Endothelial cell of umbilical vein (primary cell): Measurements from ENCODE around the gene MYBBP1A. TPM values are rescaled to one million over a fixed set of nuclear protein-coding genes. Genes with fewer than 3 reads are reported as not detected.

Source experiments
- BruUV-seq: library from RNA; stranded (reverse); fragments of 400-500 nt; replicated peaks from 2 replicates; lab custom pipeline; 2021; lab: Mats Ljungman, UMichigan
- CTCF ChIA-PET: fragments of 300-600, 350-600 bp; sonication (Branson Sonifier 250); formaldehyde crosslinking; loops from one replicate; lab custom pipeline; 2021; ENCODE audit warnings: antibody characterized with exemption, inconsistent platforms; lab: Charles Lee
- POLR2A ChIA-PET: fragments of 300-600, 350-600 bp; sonication (Branson Sonifier 250); formaldehyde crosslinking; loops from one replicate; lab custom pipeline; 2021; ENCODE audit warnings: antibody characterized with exemption, inconsistent platforms; lab: Charles Lee
- DNase-seq: peaks from one replicate; pipeline ENCODE4 v3.0.0-alpha.2; 2011; ENCODE audit warnings: low read depth, low spot score
- FAIRE-seq: peaks from 2 replicates; lab custom pipeline; 2011; peaks lifted over from hg19 to GRCh38; lab: Jason Lieb, UNC
- H2AFZ ChIP-seq: 2 replicates; pipeline ENCODE4 v1.6.0; 2012; ENCODE audit warnings: low read depth, low read length, control low read depth, inconsistent platforms
- H3K27ac ChIP-seq: 2 replicates; pipeline ENCODE4 v1.5.1; 2011; ENCODE audit warnings: low read depth, mild to moderate bottlenecking, control low read depth, low read length, moderate library complexity; ENCODE audit not compliant: insufficient read depth
- H3K27me3 ChIP-seq, 2 experiments: 2 replicates each; pipeline versions ENCODE4 v1.6.0 to v1.6.1; 2011; ENCODE audit warnings: low read length in 2 of 2, mixed read lengths in 1 of 2; ENCODE audit not compliant: control insufficient read depth in 2 of 2, insufficient read depth in 2 of 2
- H3K36me3 ChIP-seq, 2 experiments: 2 replicates in 1 of 2; 3 replicates in 1 of 2; pipeline ENCODE4 v1.5.1; 2011; ENCODE audit warnings: low read length in 2 of 2, mild to moderate bottlenecking in 1 of 2, moderate library complexity in 1 of 2; ENCODE audit not compliant: control insufficient read depth in 2 of 2, insufficient read depth in 2 of 2; ENCODE audit errors: extremely low read depth in 1 of 2
- H3K4me1 ChIP-seq: 3 replicates; pipeline ENCODE4 v1.5.1; 2011; ENCODE audit warnings: mild to moderate bottlenecking, low read length; ENCODE audit not compliant: control insufficient read depth, insufficient read depth; ENCODE audit errors: extremely low read depth
- H3K4me2 ChIP-seq: 2 replicates; pipeline ENCODE4 v1.6.1; 2011; ENCODE audit warnings: low read length, control low read depth, mixed read lengths; ENCODE audit not compliant: insufficient read depth
- H3K4me3 ChIP-seq, 3 experiments: fragments of 200-600 bp in 1 of 3; sonication (generic), shearing (Covaris generic) in 1 of 3; replicated peaks in 1 of 3; 2 replicates each; pipeline ENCODE4 v1.5.1; 2011 to 2016; ENCODE audit warnings: control low read depth in 3 of 3, low read length in 3 of 3, mild to moderate bottlenecking in 2 of 3, inconsistent platforms in 1 of 3, low read depth in 1 of 3, moderate library complexity in 1 of 3; ENCODE audit not compliant: insufficient read depth in 1 of 3
- H3K79me2 ChIP-seq: 2 replicates; pipeline ENCODE4 v1.6.0; 2012; ENCODE audit warnings: low read length, inconsistent platforms; ENCODE audit not compliant: control insufficient read depth, insufficient read depth
- H3K9ac ChIP-seq: replicated peaks from 2 replicates; pipeline ENCODE3; 2011; ENCODE audit warnings: low read length, control low read depth; ENCODE audit not compliant: insufficient read depth; ENCODE audit errors: extremely low read depth
- H3K9me1 ChIP-seq: replicated peaks from 3 replicates; pipeline ENCODE4 v1.6.0; 2011; ENCODE audit warnings: mild to moderate bottlenecking, low read length; ENCODE audit not compliant: control insufficient read depth, insufficient read depth; ENCODE audit errors: extremely low read depth
- H3K9me3 ChIP-seq: replicated peaks from 2 replicates; pipeline ENCODE4 v1.5.1; 2012; ENCODE audit warnings: low read length, inconsistent platforms; ENCODE audit not compliant: control insufficient read depth, insufficient read depth
- H4K20me1 ChIP-seq: replicated peaks from 2 replicates; pipeline ENCODE3; 2011; ENCODE audit warnings: mild to moderate bottlenecking, low read length; ENCODE audit not compliant: control insufficient read depth, insufficient read depth; ENCODE audit errors: extremely low read depth
- CTCF ChIP-seq, 2 donors: IDR thresholded peaks; 1 replicate in 1 of 2; 2 replicates in 1 of 2; pipeline ENCODE4 v1.5.1; 2011; ENCODE audit warnings: low read length in 2 of 2, mild to moderate bottlenecking in 2 of 2, moderate library complexity in 2 of 2, control low read depth in 1 of 2, inconsistent platforms in 1 of 2, low read depth in 1 of 2; ENCODE audit not compliant: insufficient read depth in 1 of 2; ENCODE audit errors: extremely low read depth in 1 of 2
- EZH2 ChIP-seq: IDR thresholded peaks from 2 replicates; pipeline ENCODE4 v1.6.1; 2012; ENCODE audit warnings: borderline replicate concordance, low read depth, mild to moderate bottlenecking, moderate library complexity, low read length, inconsistent platforms; ENCODE audit not compliant: severe bottlenecking
- FOS ChIP-seq: IDR thresholded peaks from 2 replicates; pipeline ENCODE4 v1.6.1; 2011; ENCODE audit warnings: mild to moderate bottlenecking, low read length, moderate library complexity, borderline replicate concordance; ENCODE audit not compliant: insufficient read depth
- GATA2 ChIP-seq: IDR thresholded peaks from 2 replicates; pipeline ENCODE4 v1.7.0; 2011; ENCODE audit warnings: low read depth, mild to moderate bottlenecking, moderate library complexity, mixed read lengths, low read length; ENCODE audit not compliant: insufficient read length, insufficient read depth
- JUN ChIP-seq: IDR thresholded peaks from 2 replicates; pipeline ENCODE4 v1.6.1; 2011; ENCODE audit warnings: borderline replicate concordance, low read depth; ENCODE audit not compliant: insufficient read length, insufficient read depth
- MYC ChIP-seq: IDR thresholded peaks from one replicate; pipeline ENCODE4 v1.6.1; 2011; ENCODE audit warnings: mild to moderate bottlenecking, low read depth, low read length
- POLR2A ChIP-seq: IDR thresholded peaks from 2 replicates; pipeline ENCODE4 v1.6.1; 2012; ENCODE audit warnings: low read depth, mild to moderate bottlenecking, control low read depth, low read length
- POLR2AphosphoS5 ChIP-seq: IDR thresholded peaks from 2 replicates; pipeline ENCODE4 v1.6.1; 2012; ENCODE audit warnings: low read depth, mild to moderate bottlenecking, control low read depth, low read length, moderate library complexity; ENCODE audit not compliant: insufficient read depth
- dilution Hi-C: fragments of 300-500 bp; cut with MboI; formaldehyde crosslinking; loops from one replicate; pipeline ENCODE4 v1.15.0; 2019; ENCODE audit warnings: low sequenced_read_pairs; ENCODE audit not compliant: extremely low pct_ligation_motif_present
- intact Hi-C: fragments of 100-400 bp; cut with micrococcal nuclease; formaldehyde crosslinking; loops from one replicate; pipeline ENCODE4 v1.10.0; 2022
- polyA plus RNA-seq, 4 experiments: library from polyadenylated mRNA; depleted of rRNA in 3 of 4; stranded (reverse) in 3 of 4; unstranded in 1 of 4; fragments of >200 nt; gene quantifications; 2 replicates each; pipeline versions ENCODE4 v1.2.1 to v1.2.3, GENCODE V29; 2011 to 2012; ENCODE audit warnings: missing spikeins in 1 of 4
- total RNA-seq: library from RNA; stranded (reverse); gene quantifications from 2 replicates; pipeline ENCODE4 v1.2.3, GENCODE V29; 2021
- TF ChIP-seq, protein P1 (sequence below): IDR thresholded peaks from 2 replicates; pipeline ENCODE4 v1.6.1; 2011; ENCODE audit not compliant: insufficient read depth, insufficient read length

The MYBBP1A gene
- total and polyA plus RNA-seq, 2 donors (not counting 3 experiments of a cell fraction or from before 2014, with no cell fraction given) = 26.8 to 79.2 TPM

- DNase-seq (no peak), FAIRE-seq (no peak)
- H3K9me3 ChIP-seq = no peaks in the 10 kb centered on the region
- H3K79me2 ChIP-seq = no peaks in the 10 kb centered on the region
- H4K20me1 ChIP-seq = no peaks in the 10 kb centered on the region
- H3K27me3 ChIP-seq = peaks cover 0 to 1% of the 10 kb centered on the region in 2 experiments
- H2AFZ ChIP-seq = no peak overlapping the region
- no peak for TF ChIP-seq POLR2A
- TF ChIP-seq GATA2 = no peak
- TF ChIP-seq EZH2 = no peak
- TF ChIP-seq JUN = no peak
- no peak for TF ChIP-seq POLR2AphosphoS5
- no peak for TF ChIP-seq CTCF (IDR thresholded peaks at IDR 0.05; ENCODE audit: extremely low read depth in 1 of 2, insufficient read depth in 1 of 2, low read depth in 1 of 2, low read length in 2 of 2)
- no peak for TF ChIP-seq FOS
- TF ChIP-seq, protein P1, sequence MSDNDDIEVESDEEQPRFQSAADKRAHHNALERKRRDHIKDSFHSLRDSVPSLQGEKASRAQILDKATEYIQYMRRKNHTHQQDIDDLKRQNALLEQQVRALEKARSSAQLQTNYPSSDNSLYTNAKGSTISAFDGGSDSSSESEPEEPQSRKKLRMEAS = no peak
- no peak for TF ChIP-seq MYC
- H3K27ac ChIP-seq = no peak overlapping the region
- no peak overlapping the region for H3K4me2 ChIP-seq
- CTCF ChIA-PET = interaction anchor here (0.8 to 1.6 kb wide), 2 partner anchors 8 to 9 kb away, joined by 3 read pairs; no protein-coding TSS in a partner anchor
- H3K36me3 ChIP-seq = no peaks in the 10 kb centered on the region
- no peak overlapping the region for H3K4me3 ChIP-seq
- H3K4me1 ChIP-seq = peaks cover under 1% of the 10 kb centered on the region
- dilution Hi-C loops (no loop called here), intact Hi-C loops (no loop called here)
- BruUV-seq = no TSS peak
- no peaks in the 10 kb centered on the region for H3K9me1 ChIP-seq
- no peak overlapping the region for H3K9ac ChIP-seq
- POLR2A ChIA-PET = no interaction called here
Measured at GRCh38 chr17:4560837-4561256, 5.7 kb upstream of the MYBBP1A start.
